CD4-positive, alpha-beta T cell treated with Interferon alpha-2 for 1 hour (primary cell): Measurements from ENCODE around the gene CABP1.

ENCODE experiments used
- DNase-seq, 2 donors: peaks; one replicate each; pipeline ENCODE4 v3.0.0-alpha.2; 2020 to 2022

Gene CABP1

GRCh38 chr12:120698665-120699064, 58.2 kb downstream of the CABP1 start:
- no peak for DNase-seq

GRCh38 chr12:120699553-120699952, 59.1 kb downstream of the CABP1 start:
- no peak for DNase-seq

GRCh38 chr12:120700886-120701285, 60.5 kb downstream of the CABP1 start:
- DNase-seq = no peak

- DNase-seq = no peak
Measured at GRCh38 chr12:120702637-120703036, 62.2 kb downstream of the CABP1 start.

GRCh38 chr12:120703311-120703942, 63.0 kb downstream of the CABP1 start:
- no peak for DNase-seq

- no peak for DNase-seq
Measured at GRCh38 chr12:120705618-120706017, 65.2 kb downstream of the CABP1 start.

GRCh38 chr12:120706029-120706428, 65.6 kb downstream of the CABP1 start:
- no peak for DNase-seq

GRCh38 chr12:120708651-120709050, 68.2 kb downstream of the CABP1 start:
- no peak for DNase-seq

GRCh38 chr12:120710031-120710804, 69.8 kb downstream of the CABP1 start, which contains the start of gene UNC119B:
UNC119B (plus strand) TSS chr12:120710458; CDS start chr12:120710475, 17 bp downstream.
- peak; percentile 56 to 77 for DNase-seq

GRCh38 chr12:120710805-120711296, 70.4 kb downstream of the CABP1 start:
- peak in 1 of 2 donors; percentile 35 for DNase-seq

- no peak for DNase-seq
Measured at GRCh38 chr12:120711411-120711810, 71.0 kb downstream of the CABP1 start.

- no peak for DNase-seq
Measured at GRCh38 chr12:120712610-120713009, 72.2 kb downstream of the CABP1 start.

GRCh38 chr12:120713861-120714482, 73.5 kb downstream of the CABP1 start:
- peak; percentile 78 to 88 for DNase-seq
